WTC11 (cell line): ENCODE results near the gene RAPGEF6.

Experiments used
- ATF3 ChIP-seq: sonication (generic); formaldehyde crosslinking; conservative IDR thresholded peaks from 2 replicates; pipeline ENCODE4 v1.8.1; 2022; ENCODE audit warnings: mild to moderate bottlenecking, missing genetic modification reagents
- CTCF ChIP-seq: fragments of 200-600 bp; IDR thresholded peaks from 2 replicates; pipeline ENCODE4 v1.8.0; 2022; ENCODE audit warnings: antibody characterized with exemption
- IRF2 ChIP-seq: sonication (generic); formaldehyde crosslinking; IDR thresholded peaks from 2 replicates; pipeline ENCODE4 v1.8.0; 2022; ENCODE audit warnings: low read depth, missing genetic modification reagents, borderline replicate concordance
- MAX ChIP-seq: sonication (generic); formaldehyde crosslinking; IDR thresholded peaks from 2 replicates; pipeline ENCODE4 v1.8.0; 2022; ENCODE audit warnings: mild to moderate bottlenecking, missing genetic modification reagents
- NR3C1 ChIP-seq: sonication (generic); formaldehyde crosslinking; conservative IDR thresholded peaks from 2 replicates; pipeline ENCODE4 v1.8.1; 2023; ENCODE audit warnings: low read depth, mild to moderate bottlenecking, missing genetic modification reagents
- SP1 ChIP-seq: sonication (generic); formaldehyde crosslinking; conservative IDR thresholded peaks from 2 replicates; pipeline ENCODE4 v1.8.1; 2022; ENCODE audit warnings: missing genetic modification reagents

GRCh38 chr5:131459216-131459615, 175.8 kb downstream of the RAPGEF6 start:
- TF ChIP-seq SP1 (CRISPR knock-in tag) (no peak), MAX (CRISPR knock-in tag) (no peak), CTCF (no peak), ATF3 (no peak), NR3C1 (CRISPR knock-in tag) (no peak), IRF2 (CRISPR knock-in tag) (no peak)
